Raji (cell line): ENCODE results near the gene FKBP2.

Experiments
- POLR2A ChIP-seq: IDR thresholded peaks from 2 replicates; pipeline ENCODE4 v1.6.1; 2011; ENCODE audit warnings: low read depth, low read length, control low read depth; ENCODE audit not compliant: insufficient read depth

The FKBP2 gene

DNA sequence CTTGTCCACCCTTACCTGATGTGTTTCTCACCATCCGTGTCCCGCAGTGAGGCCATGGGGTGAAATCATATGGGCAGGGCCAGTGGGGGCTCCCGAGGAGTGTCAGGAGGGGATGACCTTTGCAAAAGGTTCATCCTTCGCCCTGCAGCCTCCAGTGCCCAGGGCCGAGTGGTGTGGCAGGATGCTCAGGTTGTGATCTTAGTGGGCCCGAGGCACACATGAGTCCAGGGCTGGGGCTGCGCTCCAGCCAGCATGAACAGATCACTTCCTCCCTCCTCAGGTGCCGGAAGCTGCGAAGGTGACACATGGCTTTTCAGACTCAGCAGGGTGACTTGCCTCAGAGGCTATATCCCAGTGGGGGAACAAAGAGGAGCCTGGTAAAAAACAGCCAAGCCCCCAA lies 2.8 kb upstream of the FKBP2 start:
- TF ChIP-seq POLR2A = no peak; the same call in 1 of the 2 replicates

DNA sequence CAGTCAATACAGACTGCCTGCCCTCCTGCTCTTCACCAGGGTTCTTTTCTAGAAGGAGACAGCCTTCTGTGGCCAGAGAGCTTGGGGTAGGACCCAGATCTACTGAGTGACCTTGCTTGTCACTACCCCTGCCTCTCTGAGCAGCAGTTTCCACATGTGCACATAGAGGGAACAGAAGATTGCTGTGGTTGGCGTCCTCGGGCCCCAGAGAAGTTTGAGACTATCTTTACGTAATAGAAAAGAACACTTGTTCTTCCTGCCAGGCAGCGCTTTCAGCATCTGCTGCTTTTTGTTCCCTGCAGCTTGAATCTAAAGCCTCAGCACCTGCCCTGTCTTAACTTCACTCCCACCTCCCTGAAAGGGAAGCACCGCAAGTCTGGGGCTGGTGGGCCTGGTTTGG lies 1.9 kb upstream of the FKBP2 start:
- no peak for TF ChIP-seq POLR2A

DNA sequence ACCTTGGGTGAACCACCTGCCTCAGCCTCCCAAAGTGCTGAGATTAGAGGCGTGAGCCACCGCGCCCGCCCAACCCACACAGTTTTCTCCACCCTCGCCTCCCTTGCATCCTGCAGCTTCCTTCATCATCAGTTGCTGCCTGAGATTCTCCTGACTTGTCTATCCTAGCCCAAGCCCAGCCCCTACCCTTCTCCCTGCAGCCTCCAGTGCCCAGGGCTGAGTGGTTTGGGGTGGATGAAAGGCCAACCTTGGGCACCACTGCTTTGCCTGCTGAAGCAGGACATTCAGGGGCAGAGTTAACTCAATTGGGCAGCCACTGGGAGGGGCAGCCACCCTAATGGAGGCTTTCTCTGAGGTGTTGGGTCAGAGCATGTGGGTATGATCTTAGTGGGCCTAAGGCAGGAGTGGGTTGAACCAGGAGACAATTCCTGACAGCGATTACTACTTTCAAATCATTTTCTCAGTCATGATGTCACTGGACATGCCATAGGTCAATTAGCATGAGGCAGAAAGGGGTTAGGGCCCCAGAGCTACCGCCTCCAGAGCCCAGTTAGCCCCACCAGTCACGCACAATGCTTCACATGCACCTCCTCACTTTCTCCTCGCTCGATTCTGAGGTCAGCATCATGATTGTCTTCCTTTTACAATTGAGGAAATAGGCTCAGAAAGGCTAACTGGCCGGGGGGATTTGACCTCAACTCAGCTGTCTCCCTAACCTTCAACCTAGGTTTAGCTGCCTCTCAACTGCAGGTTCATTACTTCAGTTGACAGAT lies 1.0 kb upstream of the FKBP2 start:
- TF ChIP-seq POLR2A = no peak

DNA sequence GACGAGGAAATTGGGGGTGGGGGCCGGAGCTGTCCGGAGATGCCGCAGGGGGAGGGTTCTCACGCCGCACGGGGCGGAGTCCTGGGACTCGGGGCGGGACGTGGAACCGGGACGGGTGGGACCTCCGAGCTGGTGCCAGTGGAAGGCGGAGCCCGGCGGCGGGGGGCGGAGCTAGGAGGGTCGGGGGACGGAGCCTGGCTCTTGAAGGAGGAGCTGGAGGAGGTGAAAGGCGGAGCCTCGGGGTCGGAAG lies 271 bp downstream of the FKBP2 start:
- TF ChIP-seq POLR2A = no peak

DNA sequence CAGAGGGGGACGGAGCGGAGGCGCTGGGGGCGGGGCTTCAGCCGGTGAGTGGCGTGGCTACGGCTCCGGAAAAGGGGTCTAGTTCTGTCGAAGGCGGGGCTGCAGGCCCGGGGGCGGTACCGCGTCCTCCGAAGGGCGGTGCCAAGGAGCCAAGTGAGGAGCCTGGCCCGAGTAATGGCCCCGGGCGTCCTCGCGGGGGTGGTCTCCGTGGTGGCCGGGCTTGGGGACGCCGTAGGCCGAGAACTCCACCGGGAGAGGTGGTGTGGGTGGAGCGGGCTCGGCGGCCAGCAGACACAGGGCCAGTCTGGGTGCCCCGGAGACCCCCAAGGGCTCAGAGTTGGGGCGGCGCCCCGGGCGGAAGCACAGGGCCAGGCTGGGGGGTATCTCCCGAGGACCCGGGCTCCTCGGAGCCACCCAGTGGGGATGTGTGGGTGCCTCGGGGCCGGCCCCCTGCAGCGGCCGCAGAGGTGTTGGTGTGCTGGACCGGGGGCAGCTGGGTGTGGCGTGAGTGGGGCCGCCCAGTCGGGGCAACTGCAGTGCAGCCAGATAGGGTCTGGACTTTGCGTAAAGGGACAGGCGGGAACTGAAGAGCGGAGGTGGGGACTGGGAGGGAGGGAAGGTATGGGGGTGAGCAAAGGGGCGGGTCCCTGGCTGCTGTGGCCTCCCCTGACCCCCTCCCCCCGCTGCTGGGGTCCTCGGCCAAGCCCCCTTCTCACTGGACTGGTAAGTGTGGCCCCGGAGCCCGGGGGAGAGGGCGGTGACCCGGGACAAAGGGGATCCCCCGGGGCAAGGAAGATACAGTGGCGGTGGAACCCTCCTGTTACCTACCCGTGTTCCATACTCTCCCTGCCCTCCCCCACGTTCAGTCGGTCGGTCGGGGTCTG lies 838 bp downstream of the FKBP2 start:
- TF ChIP-seq POLR2A = peak; percentile 63

DNA sequence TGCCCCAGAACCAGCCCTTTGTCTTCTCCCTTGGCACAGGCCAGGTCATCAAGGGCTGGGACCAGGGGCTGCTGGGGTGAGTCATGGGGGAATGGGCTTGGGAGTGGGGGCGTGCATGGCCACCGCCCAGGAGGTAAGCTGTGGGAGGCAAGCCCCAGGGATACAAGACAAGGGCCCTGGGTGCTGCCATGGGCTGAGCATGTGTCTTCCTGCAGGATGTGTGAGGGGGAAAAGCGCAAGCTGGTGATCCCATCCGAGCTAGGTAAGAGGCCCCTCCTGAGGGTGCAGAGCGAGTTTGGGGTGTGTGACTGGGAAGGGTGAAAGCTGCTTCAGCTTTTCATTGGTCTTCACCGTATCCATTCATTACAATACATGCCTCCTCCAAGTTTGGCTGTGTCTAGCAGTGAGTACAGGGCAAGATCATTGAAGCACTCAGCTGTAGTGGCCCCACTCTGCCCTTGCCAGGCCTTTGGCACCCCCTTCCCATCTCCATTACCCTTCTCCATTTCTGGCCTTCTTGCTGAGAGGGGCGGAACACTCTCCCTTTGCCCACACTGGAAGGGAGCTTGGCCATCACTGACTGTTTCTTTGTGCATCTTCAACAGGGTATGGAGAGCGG lies 2.5 kb downstream of the FKBP2 start:
- TF ChIP-seq POLR2A = peak; percentile 36; the same call in 1 of the 2 replicates

DNA sequence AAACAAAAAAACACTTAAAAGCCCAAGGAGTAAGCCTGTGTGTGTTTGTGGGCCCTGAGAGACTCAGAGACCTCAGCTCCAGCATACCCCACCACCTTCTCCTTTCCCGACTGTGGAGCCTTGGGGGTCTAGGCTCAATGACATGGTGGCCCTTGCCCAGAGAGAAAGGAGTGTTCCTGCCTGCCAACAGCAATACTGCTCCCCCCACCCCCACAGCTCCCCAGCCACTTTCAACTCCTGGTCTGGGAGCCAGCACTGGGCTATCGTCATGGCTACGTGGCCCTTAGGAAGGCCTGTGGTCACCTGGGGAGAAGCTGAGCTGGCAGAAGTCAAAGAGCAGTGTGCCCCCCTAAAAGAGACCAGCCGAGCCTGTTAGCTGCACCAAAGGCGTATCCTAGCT lies 3.2 kb downstream of the FKBP2 start:
- TF ChIP-seq POLR2A = no peak

DNA sequence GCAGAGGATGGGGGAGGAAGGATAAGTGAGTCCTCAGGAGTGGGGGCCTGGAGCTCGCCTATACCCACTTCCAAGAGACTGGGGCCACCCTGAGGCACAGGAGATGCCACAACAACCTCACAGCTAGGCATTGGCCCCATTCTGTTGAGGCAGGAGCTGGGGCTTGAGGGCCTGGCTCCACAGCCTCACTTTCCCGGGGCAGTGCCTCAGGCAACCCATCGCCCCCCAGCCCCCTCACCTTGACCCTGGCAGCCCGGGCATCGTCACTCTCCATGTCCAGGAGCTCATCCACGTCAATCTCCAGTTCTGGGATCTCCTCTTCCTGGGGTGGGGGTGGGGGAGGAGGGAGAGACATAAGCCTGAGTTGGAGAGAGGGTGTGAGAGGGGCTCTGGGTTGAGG lies 4.1 kb downstream of the FKBP2 start:
- TF ChIP-seq POLR2A = no peak

DNA sequence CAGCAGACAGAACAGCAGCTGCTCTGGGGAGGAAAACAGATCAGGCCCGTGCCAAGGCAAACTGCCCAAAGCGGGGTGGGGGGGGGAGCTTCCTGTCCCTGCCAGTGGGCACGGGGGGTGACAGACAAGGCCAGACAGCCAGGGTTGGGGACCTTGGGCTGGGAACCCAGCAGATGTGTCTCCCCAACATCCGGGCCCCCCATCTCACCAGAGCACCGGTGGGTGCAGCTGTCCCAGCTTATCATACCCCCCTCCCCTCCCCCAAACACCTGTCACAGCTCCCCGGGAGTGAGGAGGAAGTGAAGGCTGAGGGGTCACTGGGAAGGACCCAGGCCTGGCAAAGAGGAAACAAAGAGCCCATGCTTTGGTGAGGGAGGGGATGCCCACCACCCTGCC lies 4.5 kb downstream of the FKBP2 start:
- TF ChIP-seq POLR2A = no peak

DNA sequence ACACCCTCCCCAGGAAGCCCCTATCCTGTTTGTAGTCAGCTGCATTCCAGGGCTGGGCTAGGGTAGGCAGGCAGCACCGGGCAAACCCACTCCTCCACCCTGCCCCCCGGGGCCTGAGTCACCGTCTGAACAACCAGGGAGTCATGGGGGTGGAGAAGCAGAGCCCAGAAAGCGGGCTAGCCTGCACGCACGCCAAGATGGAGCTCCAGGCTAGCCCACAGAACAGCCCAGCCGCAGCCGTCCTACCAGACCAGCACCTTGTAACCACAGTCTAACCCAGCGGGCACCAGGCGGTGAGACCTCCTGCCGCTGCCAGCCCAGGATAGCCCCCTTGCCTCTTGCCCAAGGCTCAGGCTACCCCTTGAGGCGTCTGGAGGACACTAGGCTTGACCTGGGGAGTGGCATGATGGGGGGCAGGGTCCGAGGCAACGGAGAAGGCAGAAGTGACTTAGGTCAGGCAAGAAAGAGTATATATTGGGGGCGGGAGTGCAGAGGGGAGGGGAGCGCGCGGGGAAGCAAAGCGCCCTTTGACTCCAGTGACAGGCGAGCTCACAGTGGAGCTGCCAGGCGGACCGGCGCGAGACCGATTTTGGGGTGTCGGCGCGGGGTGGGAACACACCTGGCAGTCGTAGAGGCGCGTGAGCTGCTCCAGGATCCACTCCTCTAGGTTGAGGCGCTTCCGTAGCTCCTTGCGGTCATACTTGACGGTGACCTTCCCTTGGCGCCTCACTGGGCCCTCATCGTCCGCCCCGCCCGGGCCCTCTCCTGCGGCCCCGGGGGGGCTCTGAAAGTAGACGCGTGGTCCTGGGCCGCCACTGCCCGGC lies 5.1 kb downstream of the FKBP2 start:
- no peak for TF ChIP-seq POLR2A

DNA sequence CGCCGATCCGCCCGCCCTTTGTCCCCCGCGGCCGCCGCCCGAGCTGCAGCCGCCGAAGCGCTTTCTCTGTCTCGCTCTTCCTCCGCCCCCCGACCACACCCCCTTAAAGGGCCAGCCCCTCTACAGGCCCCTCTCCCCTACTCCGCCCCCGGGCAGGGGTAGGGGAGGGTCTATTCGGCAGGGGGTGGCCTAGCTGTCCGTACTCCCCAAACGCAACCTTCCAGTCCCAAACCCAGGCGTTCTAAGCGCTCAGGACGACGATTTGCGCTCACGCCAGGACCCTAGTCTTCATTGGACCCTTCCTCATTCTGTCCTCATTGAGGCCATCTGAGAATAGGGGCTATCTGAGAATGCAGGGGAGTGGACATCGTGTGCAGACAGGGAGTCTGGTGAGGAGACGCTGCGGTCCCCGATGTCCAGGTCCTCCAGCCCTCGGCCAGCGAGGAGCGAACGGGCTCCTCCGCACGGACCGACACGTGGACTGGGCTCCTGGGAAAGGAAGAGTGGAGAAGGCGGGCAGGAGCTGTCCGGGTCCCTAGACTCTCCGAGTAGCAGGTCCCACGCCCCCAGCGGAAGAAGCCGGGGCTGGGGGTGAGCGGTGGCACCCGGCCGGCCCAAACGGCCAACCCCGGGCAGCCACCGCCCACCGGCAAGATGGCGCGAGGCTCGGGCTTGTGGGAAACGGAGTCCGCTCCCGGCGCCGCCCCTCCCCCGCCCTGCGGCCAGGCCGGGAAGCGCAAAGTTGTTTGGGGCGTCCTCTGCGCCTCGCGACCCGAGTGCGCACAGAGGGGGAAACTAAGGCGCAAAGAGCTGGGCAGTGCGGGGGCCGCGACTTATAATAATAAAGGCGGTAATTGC lies 6.2 kb downstream of the FKBP2 start, which contains the start of gene PPP1R14B:
Gene PPP1R14B, minus strand, starts transcription at position 73 of the 858 bp plus-strand sequence. CDS start 270 bp downstream, outside the sequence.
- TF ChIP-seq POLR2A = peak; percentile 65

DNA sequence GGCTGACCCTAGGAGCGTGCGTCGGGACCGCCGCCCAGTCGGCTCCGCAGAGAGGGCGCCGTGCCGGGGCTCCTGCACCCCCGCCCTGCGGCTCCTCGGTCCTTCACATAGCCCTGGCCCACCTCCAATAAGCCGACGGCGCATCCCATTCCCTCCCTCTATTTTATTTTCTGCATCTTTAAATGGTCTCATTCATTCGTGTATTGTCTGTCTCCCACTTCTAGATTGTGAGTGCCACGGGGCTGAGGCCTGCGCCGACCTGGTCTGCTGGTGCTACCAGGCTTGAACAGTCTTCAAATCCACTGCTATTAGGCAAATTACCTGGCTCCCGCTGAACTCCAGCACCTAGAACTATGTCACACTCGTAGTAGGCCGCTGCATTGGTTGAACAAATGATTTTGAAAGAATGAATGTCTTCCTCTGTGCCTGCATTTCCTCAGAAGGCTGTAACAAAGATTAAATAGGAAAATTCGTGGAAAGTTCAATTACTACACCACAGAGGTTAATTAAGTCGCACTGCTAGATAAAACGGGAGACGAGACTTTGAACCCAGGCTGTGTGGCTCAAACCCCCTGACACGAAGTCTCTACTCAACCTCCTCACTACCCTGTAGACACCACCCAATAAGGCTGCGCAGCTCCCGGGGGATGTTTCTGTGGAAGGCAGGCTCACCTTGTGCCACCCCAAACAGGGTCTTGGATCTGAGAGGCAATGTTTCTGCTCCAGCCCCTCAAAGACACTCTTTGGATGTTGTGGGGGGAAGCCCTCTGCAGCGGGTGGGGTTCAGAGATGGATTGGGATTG lies 7.0 kb downstream of the FKBP2 start:
- TF ChIP-seq POLR2A = no peak

DNA sequence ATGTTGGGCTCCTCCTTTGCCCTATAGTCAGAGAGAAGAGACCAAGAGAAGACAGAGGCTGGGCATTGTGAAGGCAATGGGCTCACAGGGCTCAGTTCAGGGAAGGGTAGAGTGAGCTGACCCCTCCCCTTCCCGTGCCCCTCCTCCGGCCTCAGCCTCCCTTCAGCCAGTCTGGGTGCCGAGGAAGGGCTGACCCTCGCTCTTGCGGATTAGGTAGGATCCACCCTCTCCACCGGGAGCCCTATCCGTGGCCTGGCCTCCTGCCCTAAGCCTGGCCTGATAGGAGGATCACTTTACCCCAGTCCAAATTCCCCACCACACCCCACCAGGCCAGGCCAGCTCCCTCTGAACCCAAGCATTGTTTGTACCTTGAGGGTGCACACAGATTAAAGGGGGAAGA lies 7.7 kb downstream of the FKBP2 start:
- no peak for TF ChIP-seq POLR2A
